Measurements from ENCODE around the gene AASDHPPT.
A peak's percentile ranks its signal among the peaks of the same experiment; 100 is the strongest.

DNA sequence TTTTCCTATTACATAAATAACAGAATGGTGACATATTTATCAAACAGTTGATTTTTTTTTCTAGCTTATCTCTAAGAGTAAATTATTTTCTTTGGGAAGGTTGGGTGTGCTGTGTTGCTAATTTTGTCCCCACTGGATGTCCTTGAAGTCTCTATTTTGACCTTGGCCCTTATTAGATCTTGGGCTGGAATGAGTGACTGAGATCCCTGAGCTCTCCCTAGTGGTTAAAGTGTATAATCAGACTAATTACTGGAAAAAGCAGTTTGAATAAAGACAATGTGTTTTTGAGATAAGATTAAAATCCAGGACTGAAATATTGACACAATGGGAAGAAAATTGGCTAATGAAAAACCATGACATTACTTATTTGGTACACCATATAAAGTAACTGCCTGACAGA, 56.1 kb downstream of the AASDHPPT start:
- TF ChIP-seq, protein P1, sequence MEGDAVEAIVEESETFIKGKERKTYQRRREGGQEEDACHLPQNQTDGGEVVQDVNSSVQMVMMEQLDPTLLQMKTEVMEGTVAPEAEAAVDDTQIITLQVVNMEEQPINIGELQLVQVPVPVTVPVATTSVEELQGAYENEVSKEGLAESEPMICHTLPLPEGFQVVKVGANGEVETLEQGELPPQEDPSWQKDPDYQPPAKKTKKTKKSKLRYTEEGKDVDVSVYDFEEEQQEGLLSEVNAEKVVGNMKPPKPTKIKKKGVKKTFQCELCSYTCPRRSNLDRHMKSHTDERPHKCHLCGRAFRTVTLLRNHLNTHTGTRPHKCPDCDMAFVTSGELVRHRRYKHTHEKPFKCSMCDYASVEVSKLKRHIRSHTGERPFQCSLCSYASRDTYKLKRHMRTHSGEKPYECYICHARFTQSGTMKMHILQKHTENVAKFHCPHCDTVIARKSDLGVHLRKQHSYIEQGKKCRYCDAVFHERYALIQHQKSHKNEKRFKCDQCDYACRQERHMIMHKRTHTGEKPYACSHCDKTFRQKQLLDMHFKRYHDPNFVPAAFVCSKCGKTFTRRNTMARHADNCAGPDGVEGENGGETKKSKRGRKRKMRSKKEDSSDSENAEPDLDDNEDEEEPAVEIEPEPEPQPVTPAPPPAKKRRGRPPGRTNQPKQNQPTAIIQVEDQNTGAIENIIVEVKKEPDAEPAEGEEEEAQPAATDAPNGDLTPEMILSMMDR (conservative IDR thresholded peaks at IDR 0.05; ENCODE audit: low read depth, low read length), result peak; percentile 32
- TF ChIP-seq CEBPB (IDR thresholded peaks at IDR 0.05; ENCODE audit: low read depth, low read length) (no peak), SMC3 (IDR thresholded peaks at IDR 0.05; ENCODE audit: low read depth, low read length) (0 out of 2 replicates have a peak, but pooled peaks have one; percentile 9), RFX5 (IDR thresholded peaks at IDR 0.05; ENCODE audit: low read depth, low read length) (no peak), POLR2A (IDR thresholded peaks at IDR 0.05; ENCODE audit: low read depth, low read length) (no peak), BHLHE40 (IDR thresholded peaks at IDR 0.05; ENCODE audit: low read depth, low read length) (no peak), MXI1 (IDR thresholded peaks at IDR 0.05; ENCODE audit: borderline replicate concordance, low read depth, low read length) (no peak), FOS (IDR thresholded peaks at IDR 0.05; ENCODE audit: low read depth, low read length) (no peak), RAD21 (IDR thresholded peaks at IDR 0.05; ENCODE audit: low read length) (no peak), RCOR1 (IDR thresholded peaks at IDR 0.05; ENCODE audit: insufficient replicate concordance, low read length) (no peak), CHD1 (IDR thresholded peaks at IDR 0.05; ENCODE audit: low read depth, low read length) (no peak), MAZ (IDR thresholded peaks at IDR 0.05; ENCODE audit: borderline replicate concordance, low read depth, low read length) (no peak), MAFK (IDR thresholded peaks at IDR 0.05; ENCODE audit: low read depth, low read length) (no peak)
- TF ChIP-seq, protein P2, sequence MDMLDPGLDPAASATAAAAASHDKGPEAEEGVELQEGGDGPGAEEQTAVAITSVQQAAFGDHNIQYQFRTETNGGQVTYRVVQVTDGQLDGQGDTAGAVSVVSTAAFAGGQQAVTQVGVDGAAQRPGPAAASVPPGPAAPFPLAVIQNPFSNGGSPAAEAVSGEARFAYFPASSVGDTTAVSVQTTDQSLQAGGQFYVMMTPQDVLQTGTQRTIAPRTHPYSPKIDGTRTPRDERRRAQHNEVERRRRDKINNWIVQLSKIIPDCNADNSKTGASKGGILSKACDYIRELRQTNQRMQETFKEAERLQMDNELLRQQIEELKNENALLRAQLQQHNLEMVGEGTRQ (IDR thresholded peaks at IDR 0.05; ENCODE audit: low read depth, low read length), result no peak
